ENCODE data around the gene EVPL. TPM values are rescaled to one million over a fixed set of nuclear protein-coding genes. Genes with fewer than 3 reads are reported as not detected.

The EVPL gene
- total RNA-seq, result 0.48 and 2.7 TPM in 2 replicates
- 2.0 and 4.6 TPM in 2 replicates for polyA plus RNA-seq

- Histone ChIP-seq H3K9me3 (ENCODE audit: low read depth) (no peaks in the 10 kb centered on the region), H3K27me3 (no peaks in the 10 kb centered on the region), H3K9me2 (replicated peaks; ENCODE audit: insufficient read depth) (no peaks in the 10 kb centered on the region), H3K79me2 (no peaks in the 10 kb centered on the region), H4K20me1 (ENCODE audit: insufficient read depth, poor library complexity, severe bottlenecking) (no peaks in the 10 kb centered on the region), H3K36me3 (replicated peaks; ENCODE audit: insufficient read depth, low read depth) (no peaks in the 10 kb centered on the region), H3K27ac (no peak within 1 kb of the TSS), H3K4me3 (no peak within 1 kb of the TSS), H3K4me1 (ENCODE audit: insufficient read depth) (peaks cover 11% of the 10 kb centered on the region), H3K4me2 (no peak within 1 kb of the TSS), H2AFZ (no peak within 1 kb of the TSS)
- TF ChIP-seq EZH2phosphoT487 (IDR thresholded peaks at IDR 0.05; ENCODE audit: low read depth, severe bottlenecking, unreplicated experiment) (no peak), EZH2 (IDR thresholded peaks at IDR 0.05; ENCODE audit: borderline replicate concordance) (no peak)
- TF ChIP-seq, protein P1, sequence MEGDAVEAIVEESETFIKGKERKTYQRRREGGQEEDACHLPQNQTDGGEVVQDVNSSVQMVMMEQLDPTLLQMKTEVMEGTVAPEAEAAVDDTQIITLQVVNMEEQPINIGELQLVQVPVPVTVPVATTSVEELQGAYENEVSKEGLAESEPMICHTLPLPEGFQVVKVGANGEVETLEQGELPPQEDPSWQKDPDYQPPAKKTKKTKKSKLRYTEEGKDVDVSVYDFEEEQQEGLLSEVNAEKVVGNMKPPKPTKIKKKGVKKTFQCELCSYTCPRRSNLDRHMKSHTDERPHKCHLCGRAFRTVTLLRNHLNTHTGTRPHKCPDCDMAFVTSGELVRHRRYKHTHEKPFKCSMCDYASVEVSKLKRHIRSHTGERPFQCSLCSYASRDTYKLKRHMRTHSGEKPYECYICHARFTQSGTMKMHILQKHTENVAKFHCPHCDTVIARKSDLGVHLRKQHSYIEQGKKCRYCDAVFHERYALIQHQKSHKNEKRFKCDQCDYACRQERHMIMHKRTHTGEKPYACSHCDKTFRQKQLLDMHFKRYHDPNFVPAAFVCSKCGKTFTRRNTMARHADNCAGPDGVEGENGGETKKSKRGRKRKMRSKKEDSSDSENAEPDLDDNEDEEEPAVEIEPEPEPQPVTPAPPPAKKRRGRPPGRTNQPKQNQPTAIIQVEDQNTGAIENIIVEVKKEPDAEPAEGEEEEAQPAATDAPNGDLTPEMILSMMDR (IDR thresholded peaks at IDR 0.05; ENCODE audit: poor library complexity), result no peak
- 71% methylated on average over 19 of the region's 24 CpGs for WGBS (ENCODE audit: low lambda C conversion rate, missing lambda C conversion rate)
- DNase-seq (ENCODE audit: low spot score), result peak; percentile 37
Measured at GRCh38 chr17:76027159-76027839, at the start of gene EVPL. Gene EVPL (minus strand): TSS chr17:76027306. CDS start chr17:76027198, 108 bp downstream.

GRCh38 chr17:76076146-76076764 lies 49.1 kb upstream of the EVPL start:
- 10% methylated on average over 38 of the region's 41 CpGs for WGBS (ENCODE audit: low lambda C conversion rate, missing lambda C conversion rate)
- H3K79me2 ChIP-seq, result peaks cover 10% of the 10 kb centered on the region
- peaks cover 70% of the 10 kb centered on the region for H3K27me3 ChIP-seq
- H3K27ac ChIP-seq, result no peak overlapping the region
- no peak for DNase-seq (ENCODE audit: low spot score)
- no peaks in the 10 kb centered on the region for H3K9me2 ChIP-seq (replicated peaks; ENCODE audit: insufficient read depth)
- no peak overlapping the region for H2AFZ ChIP-seq
- H4K20me1 ChIP-seq (ENCODE audit: insufficient read depth, poor library complexity, severe bottlenecking), result peaks cover 2% of the 10 kb centered on the region
- peak overlapping the region; percentile 25 for H3K4me2 ChIP-seq
- H3K4me3 ChIP-seq, result no peak overlapping the region
- no peaks in the 10 kb centered on the region for H3K9me3 ChIP-seq (ENCODE audit: low read depth)
- H3K4me1 ChIP-seq (ENCODE audit: insufficient read depth), result peaks cover 25% of the 10 kb centered on the region
- no peaks in the 10 kb centered on the region for H3K36me3 ChIP-seq (replicated peaks; ENCODE audit: insufficient read depth, low read depth)
- TF ChIP-seq, protein P1 (IDR thresholded peaks at IDR 0.05; ENCODE audit: poor library complexity), result no peak
- peak; percentile 14 for TF ChIP-seq EZH2phosphoT487 (IDR thresholded peaks at IDR 0.05; ENCODE audit: low read depth, severe bottlenecking, unreplicated experiment)

GRCh38 chr17:76075364-76076145 lies 48.4 kb upstream of the EVPL start:
- DNase-seq (ENCODE audit: low spot score), result no peak
- H4K20me1 ChIP-seq (ENCODE audit: insufficient read depth, poor library complexity, severe bottlenecking), result peaks cover 7% of the 10 kb centered on the region
- no peaks in the 10 kb centered on the region for H3K36me3 ChIP-seq (replicated peaks; ENCODE audit: insufficient read depth, low read depth)
- H3K4me1 ChIP-seq (ENCODE audit: insufficient read depth), result peaks cover 32% of the 10 kb centered on the region
- WGBS (ENCODE audit: low lambda C conversion rate, missing lambda C conversion rate), result 10% methylated on average over 45 of the region's 48 CpGs
- no peaks in the 10 kb centered on the region for H3K9me3 ChIP-seq (ENCODE audit: low read depth)
- H3K27me3 ChIP-seq, result peaks cover 70% of the 10 kb centered on the region
- no peak overlapping the region for H2AFZ ChIP-seq
- peak overlapping the region; percentile 73 for H3K4me2 ChIP-seq
- H3K9me2 ChIP-seq (replicated peaks; ENCODE audit: insufficient read depth), result no peaks in the 10 kb centered on the region
- TF ChIP-seq EZH2phosphoT487 (IDR thresholded peaks at IDR 0.05; ENCODE audit: low read depth, severe bottlenecking, unreplicated experiment) (no peak), EZH2 (IDR thresholded peaks at IDR 0.05; ENCODE audit: borderline replicate concordance) (no peak)
- TF ChIP-seq, protein P1 (IDR thresholded peaks at IDR 0.05; ENCODE audit: poor library complexity), result no peak
- H3K27ac ChIP-seq, result no peak overlapping the region
- no peak overlapping the region for H3K4me3 ChIP-seq
- H3K79me2 ChIP-seq, result peaks cover 17% of the 10 kb centered on the region
